ENCODE data around the gene MRM3. TPM values are rescaled to one million over a fixed set of nuclear protein-coding genes. Genes with fewer than 3 reads are reported as not detected.
"Not testable (repeated sequence)": the region's sequence is repeated elsewhere in the genome, so short reads cannot be mapped to it uniquely, and the experiment has no call there.

MRM3 gene
- total RNA-seq, 2 donors from 2014 or later, result 13.0 to 22.5 TPM

DNA sequence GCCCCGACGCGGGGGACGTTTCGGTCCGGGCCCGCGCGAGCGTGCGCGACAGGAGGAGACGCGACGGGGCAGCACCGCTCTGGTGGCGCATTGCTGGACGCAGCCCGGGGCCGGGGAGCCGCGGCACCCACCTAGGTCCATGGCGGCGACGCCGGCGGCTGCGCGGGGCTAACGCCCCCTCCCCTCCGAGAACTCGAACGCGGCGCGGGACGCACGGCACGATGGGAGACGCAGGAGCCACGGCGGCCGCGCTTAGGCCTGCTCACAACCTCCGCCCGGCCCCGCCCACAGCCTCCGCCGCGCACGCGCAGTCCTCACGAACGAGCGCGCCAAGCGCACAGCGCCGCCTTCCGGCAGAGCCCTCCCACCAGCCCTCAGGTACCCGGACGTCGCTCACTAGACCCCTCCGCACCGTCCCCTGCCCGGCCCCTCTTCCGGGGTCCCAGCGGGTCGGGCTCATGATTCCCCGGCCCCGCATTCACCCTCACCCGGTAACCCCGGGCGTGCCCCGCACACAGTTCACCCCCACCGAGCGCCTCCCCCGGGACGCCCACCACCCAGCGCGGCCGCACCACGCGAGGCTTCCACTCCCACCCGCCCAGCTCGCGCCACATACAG lies 30.0 kb upstream of the MRM3 start, which contains the start of gene GEMIN4:
GEMIN4 (minus strand) TSS at position 263 of the 618 bp plus-strand sequence; CDS start at position 141, 122 bp downstream.
- intact Hi-C loops (cut with DNase I), result no loop called here
- H3K4me3 ChIP-seq, result peak within 1 kb of the TSS; percentile 99
- DNase-seq, result peak; percentile 94
- TF ChIP-seq CTCF (IDR thresholded peaks at IDR 0.05), result peak; percentile 92
- peak within 1 kb of the TSS; percentile 49 for H3K27ac ChIP-seq
- H3K27me3 ChIP-seq, result no peaks in the 10 kb centered on the region
- no peaks in the 10 kb centered on the region for H3K4me1 ChIP-seq
- H3K9me3 ChIP-seq, result no peaks in the 10 kb centered on the region
- H3K9ac ChIP-seq (ENCODE audit: low read depth in 2 of 2, low read length in 2 of 2), result peak within 1 kb of the TSS; percentile 63 to 72
- H3K36me3 ChIP-seq, result peaks cover 2% of the 10 kb centered on the region

- TF ChIP-seq CTCF (IDR thresholded peaks at IDR 0.05), result no peak
These were observed 29.4 kb upstream of the MRM3 start for GRCh38 chr17:752620-753219.

DNA sequence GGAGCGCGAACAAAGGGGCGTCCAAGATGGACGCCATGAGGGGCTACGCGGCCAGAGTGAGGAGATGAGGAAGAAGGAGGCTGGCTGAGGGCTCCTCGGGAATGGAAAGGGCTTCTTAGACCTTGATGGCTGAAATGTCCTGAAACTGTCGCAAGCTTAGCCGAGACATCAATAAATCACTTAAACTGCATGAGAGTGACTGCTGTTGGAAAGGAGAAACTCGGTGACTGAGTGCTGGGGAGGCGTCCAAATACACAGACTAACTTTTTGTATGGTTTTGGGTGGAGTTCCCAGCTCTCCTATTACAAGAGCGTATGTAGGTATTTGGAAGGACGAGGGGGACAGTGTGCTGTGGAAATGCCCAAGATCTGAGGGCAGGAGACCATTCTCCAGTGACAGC lies 28.7 kb upstream of the MRM3 start:
- H3K4me3 ChIP-seq, result no peak overlapping the region
- no peak for DNase-seq
- H3K27ac ChIP-seq, result no peak overlapping the region
- no peaks in the 10 kb centered on the region for H3K27me3 ChIP-seq
- no peak for TF ChIP-seq CTCF (IDR thresholded peaks at IDR 0.05)
- H3K9me3 ChIP-seq, result no peaks in the 10 kb centered on the region
- H3K36me3 ChIP-seq, result no peaks in the 10 kb centered on the region
- H3K9ac ChIP-seq (ENCODE audit: low read depth in 2 of 2, low read length in 2 of 2), result no peak overlapping the region
- no peaks in the 10 kb centered on the region for H3K4me1 ChIP-seq
- intact Hi-C loops (cut with DNase I), result no loop called here

More at GRCh38 chr17:752620-753219, 29.4 kb upstream of the MRM3 start:
- Histone ChIP-seq H3K36me3 (no peaks in the 10 kb centered on the region), H3K9me3 (no peaks in the 10 kb centered on the region), H3K4me3 (peak overlapping the region; percentile 99), H3K9ac (ENCODE audit: low read depth in 2 of 2, low read length in 2 of 2) (peak overlapping the region; percentile 63 to 72), H3K27me3 (no peaks in the 10 kb centered on the region), H3K4me1 (no peaks in the 10 kb centered on the region), H3K27ac (peak overlapping the region; percentile 49)
- intact Hi-C loops (cut with DNase I), result no loop called here
- DNase-seq, result peak; percentile 70

DNA sequence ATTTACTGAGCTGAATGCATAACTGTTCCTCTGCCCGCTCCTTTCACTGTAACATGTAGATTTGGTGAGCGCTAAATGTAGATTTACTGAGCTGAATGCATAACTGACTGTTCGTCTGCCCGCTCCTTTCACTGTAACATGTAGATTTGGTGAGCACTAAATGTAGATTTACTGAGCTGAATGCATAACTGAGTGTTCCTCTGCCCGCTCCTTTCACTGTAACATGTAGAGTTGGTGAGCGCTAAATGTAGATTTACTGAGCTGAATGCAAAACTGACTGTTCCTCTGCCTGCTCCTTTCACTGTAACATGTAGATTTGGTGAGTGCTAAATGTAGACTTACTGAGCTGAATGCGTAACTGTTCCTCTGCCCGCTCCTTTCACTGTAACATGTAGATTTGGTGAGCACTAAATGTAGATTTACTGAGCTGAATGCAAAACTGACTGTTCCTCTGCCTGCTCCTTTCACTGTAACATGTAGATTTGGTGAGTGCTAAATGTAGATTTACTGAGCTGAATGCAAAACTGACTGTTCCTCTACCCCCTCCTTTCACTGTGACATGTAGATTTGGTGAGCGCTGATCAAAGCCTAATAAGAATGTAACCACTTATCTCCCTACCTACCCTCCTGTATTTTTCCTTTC lies 26.7 kb upstream of the MRM3 start:
- H3K27me3 ChIP-seq; H3K27ac ChIP-seq; H3K36me3 ChIP-seq; intact Hi-C loops (cut with DNase I); H3K9ac ChIP-seq (ENCODE audit: low read depth in 2 of 2, low read length in 2 of 2); DNase-seq; H3K9me3 ChIP-seq; H3K4me1 ChIP-seq; H3K4me3 ChIP-seq: not testable (repeated sequence)

GRCh38 chr17:756010-756567 lies 26.1 kb upstream of the MRM3 start:
- DNase-seq; intact Hi-C loops (cut with DNase I); H3K4me1 ChIP-seq; H3K9me3 ChIP-seq; H3K9ac ChIP-seq (ENCODE audit: low read depth in 2 of 2, low read length in 2 of 2); H3K4me3 ChIP-seq; H3K36me3 ChIP-seq; H3K27ac ChIP-seq; H3K27me3 ChIP-seq: not testable (repeated sequence)

DNA sequence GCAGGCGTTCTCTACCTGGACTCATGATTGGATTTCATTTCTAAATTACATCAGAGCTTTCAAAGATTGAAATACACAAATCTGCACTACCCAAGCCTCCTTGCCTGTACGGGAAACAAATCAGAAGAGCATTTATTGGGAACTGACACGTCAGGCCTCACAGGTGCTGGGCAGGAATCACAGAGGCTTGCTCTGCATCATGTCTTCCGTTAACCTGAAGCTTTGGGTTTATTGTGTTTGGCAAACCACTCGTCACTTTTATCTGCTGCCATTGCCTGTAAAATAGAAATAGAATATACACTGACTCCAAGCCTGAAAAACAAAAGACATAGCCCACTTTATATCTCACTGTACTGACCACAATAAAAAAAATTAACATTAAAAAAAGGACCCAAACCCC lies 22.2 kb upstream of the MRM3 start:
- Histone ChIP-seq H3K36me3 (no peaks in the 10 kb centered on the region), H3K9me3 (no peaks in the 10 kb centered on the region), H3K9ac (ENCODE audit: low read depth in 2 of 2, low read length in 2 of 2) (no peak overlapping the region), H3K4me3 (no peak overlapping the region), H3K4me1 (no peaks in the 10 kb centered on the region), H3K27ac (no peak overlapping the region), H3K27me3 (no peaks in the 10 kb centered on the region)
- intact Hi-C loops (cut with DNase I), result no loop called here
- DNase-seq, result no peak
- TF ChIP-seq CTCF (IDR thresholded peaks at IDR 0.05), result no peak

All from colonic mucosa (tissue), 4 donors.